Astrocyte (in vitro differentiated cells and primary cell): Measurements from ENCODE around the gene ABHD3. TPM values are rescaled to one million over a fixed set of nuclear protein-coding genes. Genes with fewer than 3 reads are reported as not detected.

Source experiments
- DNase-seq: peaks from one replicate; pipeline ENCODE4 v3.0.0-alpha.2; 2010; ENCODE audit warnings: low read depth
- FAIRE-seq: peaks from 2 replicates; lab custom pipeline; 2011; peaks lifted over from hg19 to GRCh38; lab: Jason Lieb, UNC
- H2AFZ ChIP-seq: 2 replicates; pipeline ENCODE4 v1.6.0; 2012; ENCODE audit warnings: low read depth, low read length, inconsistent platforms
- H3K27ac ChIP-seq: 2 replicates; pipeline ENCODE4 v1.5.1; 2011; ENCODE audit warnings: low read depth, low read length, inconsistent platforms
- H3K27me3 ChIP-seq: 2 replicates; pipeline ENCODE4 v1.6.0; 2011; ENCODE audit warnings: low read length, inconsistent platforms; ENCODE audit not compliant: insufficient read depth
- H3K36me3 ChIP-seq: 2 replicates; pipeline ENCODE4 v1.5.1; 2011; ENCODE audit warnings: low read length, inconsistent platforms; ENCODE audit not compliant: insufficient read depth
- H3K4me1 ChIP-seq: 2 replicates; pipeline ENCODE4 v1.5.1; 2011; ENCODE audit warnings: low read length, inconsistent platforms; ENCODE audit not compliant: insufficient read depth
- H3K4me2 ChIP-seq: 2 replicates; pipeline ENCODE4 v1.6.0; 2012; ENCODE audit warnings: low read length, inconsistent platforms
- H3K4me3 ChIP-seq: 2 replicates; pipeline ENCODE4 v1.5.1; 2011; ENCODE audit warnings: low read depth, mild to moderate bottlenecking, low read length, inconsistent platforms; ENCODE audit not compliant: insufficient read depth
- H3K79me2 ChIP-seq: 2 replicates; pipeline ENCODE4 v1.6.0; 2012; ENCODE audit warnings: mild to moderate bottlenecking, low read length, inconsistent platforms; ENCODE audit not compliant: insufficient read depth
- H3K9ac ChIP-seq: 2 replicates; pipeline ENCODE4 v1.6.0; 2012; ENCODE audit warnings: mild to moderate bottlenecking, low read length, inconsistent platforms
- H3K9me3 ChIP-seq: 2 replicates; pipeline ENCODE4 v1.5.1; 2012; ENCODE audit warnings: low read depth, mild to moderate bottlenecking, low read length, inconsistent platforms; ENCODE audit not compliant: insufficient read depth
- H4K20me1 ChIP-seq: 2 replicates; pipeline ENCODE4 v1.6.0; 2012; ENCODE audit warnings: low read length, inconsistent platforms; ENCODE audit not compliant: insufficient read depth
- H3K27ac Mint-ChIP-seq: one replicate; pipeline ENCODE4 v1.8.0; 2021; ENCODE audit warnings: mild to moderate bottlenecking, mixed read lengths; ENCODE audit not compliant: unreplicated experiment
- H3K27me3 Mint-ChIP-seq: one replicate; pipeline ENCODE4 v1.8.0; 2021; ENCODE audit warnings: low read depth, mixed read lengths; ENCODE audit not compliant: unreplicated experiment
- H3K36me3 Mint-ChIP-seq: one replicate; pipeline ENCODE4 v1.8.0; 2021; ENCODE audit warnings: low read depth, mixed read lengths; ENCODE audit not compliant: unreplicated experiment
- H3K4me1 Mint-ChIP-seq: one replicate; pipeline ENCODE4 v1.8.0; 2021; ENCODE audit warnings: low read depth, mixed read lengths; ENCODE audit not compliant: unreplicated experiment
- H3K4me3 Mint-ChIP-seq: one replicate; pipeline ENCODE4 v1.8.0; 2021; ENCODE audit warnings: mild to moderate bottlenecking, moderate library complexity, mixed read lengths; ENCODE audit not compliant: unreplicated experiment
- H3K9me3 Mint-ChIP-seq: one replicate; pipeline ENCODE4 v1.8.0; 2021; ENCODE audit warnings: mild to moderate bottlenecking, mixed read lengths; ENCODE audit not compliant: unreplicated experiment
- CTCF ChIP-seq: IDR thresholded peaks from 2 replicates; pipeline ENCODE4 v1.5.1; 2011; ENCODE audit warnings: low read depth, mild to moderate bottlenecking, inconsistent platforms, low read length, moderate library complexity; ENCODE audit not compliant: insufficient read depth
- EZH2 ChIP-seq: IDR thresholded peaks from 2 replicates; pipeline ENCODE4 v1.6.1; 2012; ENCODE audit warnings: mild to moderate bottlenecking, low read length, inconsistent platforms; ENCODE audit not compliant: insufficient read depth
- total RNA-seq: library from RNA; stranded (reverse); gene quantifications from 2 replicates; pipeline ENCODE4 v1.2.1, GENCODE V29; 2021

ABHD3 gene
- total RNA-seq, 1 donor from 2014 or later = 5.1 TPM

- no peaks in the 10 kb centered on the region for H3K9me3 Mint-ChIP-seq
- H3K27me3 ChIP-seq = no peaks in the 10 kb centered on the region
- peaks cover 9% of the 10 kb centered on the region for H3K36me3 Mint-ChIP-seq
- FAIRE-seq = no peak
- no peak overlapping the region for H2AFZ ChIP-seq
- no peaks in the 10 kb centered on the region for H3K79me2 ChIP-seq
- no peak overlapping the region for H3K4me3 Mint-ChIP-seq
- no peaks in the 10 kb centered on the region for H3K9me3 ChIP-seq
- no peaks in the 10 kb centered on the region for H3K27me3 Mint-ChIP-seq
- no peaks in the 10 kb centered on the region for H4K20me1 ChIP-seq
- H3K9ac ChIP-seq = no peak overlapping the region
- peaks cover 2% of the 10 kb centered on the region for H3K4me1 Mint-ChIP-seq
- no peak for TF ChIP-seq EZH2
- TF ChIP-seq CTCF = no peak
- H3K27ac ChIP-seq = no peak overlapping the region
- no peak for DNase-seq
- no peak overlapping the region for H3K4me2 ChIP-seq
- H3K27ac Mint-ChIP-seq = no peak overlapping the region
- no peak overlapping the region for H3K4me3 ChIP-seq
- H3K36me3 ChIP-seq = peaks cover 7% of the 10 kb centered on the region
- H3K4me1 ChIP-seq = no peaks in the 10 kb centered on the region
Measured at GRCh38 chr18:21636769-21637168, 67.8 kb downstream of the ABHD3 start.

GRCh38 chr18:21634588-21635199 is 69.9 kb downstream of the ABHD3 start:
- no peaks in the 10 kb centered on the region for H3K9me3 ChIP-seq
- no peak overlapping the region for H3K4me3 ChIP-seq
- H2AFZ ChIP-seq = no peak overlapping the region
- no peak overlapping the region for H3K4me2 ChIP-seq
- Mint-ChIP-seq H3K9me3 (no peaks in the 10 kb centered on the region), H3K4me3 (no peak overlapping the region), H3K36me3 (peaks cover 9% of the 10 kb centered on the region), H3K27ac (no peak overlapping the region), H3K4me1 (peaks cover 2% of the 10 kb centered on the region), H3K27me3 (no peaks in the 10 kb centered on the region)
- DNase-seq = no peak
- TF ChIP-seq EZH2 (no peak), CTCF (no peak)
- H3K9ac ChIP-seq = no peak overlapping the region
- no peak overlapping the region for H3K27ac ChIP-seq
- no peaks in the 10 kb centered on the region for H3K4me1 ChIP-seq
- peaks cover 13% of the 10 kb centered on the region for H3K36me3 ChIP-seq
- no peaks in the 10 kb centered on the region for H3K27me3 ChIP-seq
- no peak for FAIRE-seq
- no peaks in the 10 kb centered on the region for H4K20me1 ChIP-seq
- H3K79me2 ChIP-seq = no peaks in the 10 kb centered on the region

- Histone ChIP-seq H3K4me1 (no peaks in the 10 kb centered on the region), H3K27me3 (no peaks in the 10 kb centered on the region), H4K20me1 (peaks cover 13% of the 10 kb centered on the region), H3K27ac (no peak overlapping the region), H3K79me2 (peaks cover 13% of the 10 kb centered on the region), H3K9ac (no peak overlapping the region), H2AFZ (no peak overlapping the region), H3K4me3 (no peak overlapping the region), H3K4me2 (no peak overlapping the region), H3K9me3 (no peaks in the 10 kb centered on the region), H3K36me3 (peaks cover 22% of the 10 kb centered on the region)
- H3K27ac Mint-ChIP-seq = no peak overlapping the region
- TF ChIP-seq CTCF (no peak), EZH2 (no peak)
- no peak overlapping the region for H3K4me3 Mint-ChIP-seq
- H3K36me3 Mint-ChIP-seq = peaks cover 6% of the 10 kb centered on the region
- no peaks in the 10 kb centered on the region for H3K27me3 Mint-ChIP-seq
- H3K4me1 Mint-ChIP-seq = no peaks in the 10 kb centered on the region
- DNase-seq (no peak), FAIRE-seq (no peak)
- no peaks in the 10 kb centered on the region for H3K9me3 Mint-ChIP-seq
Measured at GRCh38 chr18:21632393-21632792, 72.2 kb downstream of the ABHD3 start.
